ENCODE measurements around the gene PCDHA11.

Gene PCDHA11

GRCh38 chr5:140883927-140884697 lies 15.4 kb downstream of the PCDHA11 start:
- no peak for FAIRE-seq
- TF ChIP-seq TAF1 (IDR thresholded peaks at IDR 0.05; ENCODE audit: borderline replicate concordance, low read depth, low read length) (no peak), POLR2A (IDR thresholded peaks at IDR 0.05; ENCODE audit: low read depth, low read length) (no peak), POLR2AphosphoS5 (IDR thresholded peaks at IDR 0.05; ENCODE audit: low read depth, low read length) (no peak)
- no peak for DNase-seq (ENCODE audit: insufficient read length)

DNA sequence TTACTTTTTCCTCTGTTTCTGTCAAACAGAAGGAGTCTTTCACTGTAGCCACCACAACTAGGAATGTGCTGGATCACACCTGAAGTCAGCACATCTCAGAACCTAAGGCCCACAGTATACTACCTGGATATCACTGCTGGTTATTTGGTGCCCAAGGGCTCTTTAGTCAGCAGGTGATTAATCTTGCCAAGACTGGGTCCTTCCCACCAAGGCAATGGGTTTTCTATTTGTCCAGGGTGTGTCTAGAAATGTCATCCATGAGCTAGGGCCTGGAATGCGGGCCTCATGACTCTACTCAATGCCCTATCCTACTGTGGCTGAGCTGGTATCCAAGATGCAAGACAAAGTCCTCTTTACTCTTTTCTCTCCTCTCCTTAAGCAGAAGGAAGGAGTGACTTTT lies 47.6 kb downstream of the PCDHA11 start:
- FAIRE-seq: no peak
- DNase-seq (ENCODE audit: insufficient read length): no peak
- no peak for TF ChIP-seq POLR2AphosphoS5 (IDR thresholded peaks at IDR 0.05; ENCODE audit: low read depth, low read length)
- no peak for TF ChIP-seq POLR2A (IDR thresholded peaks at IDR 0.05; ENCODE audit: low read depth, low read length)
- TF ChIP-seq TAF1 (IDR thresholded peaks at IDR 0.05; ENCODE audit: borderline replicate concordance, low read depth, low read length): no peak
